Umbilical cord (tissue), 2 donors: ENCODE measurements around the gene SPATA7. TPM values are rescaled to one million over a fixed set of nuclear protein-coding genes. Genes with fewer than 3 reads are reported as not detected.
"Not testable (repeated sequence)": the region's sequence is repeated elsewhere in the genome, so short reads cannot be mapped to it uniquely, and the experiment has no call there.

Experiments
- DNase-seq: peaks from one replicate; pipeline ENCODE4 v3.0.0-alpha.2; 2015; ENCODE audit warnings: low spot score
- total RNA-seq: library from RNA; depleted of rRNA; stranded (reverse); fragments of >200 nt; gene quantifications from one replicate; pipeline ENCODE4 v1.2.3, GENCODE V29; 2014; ENCODE audit warnings: low replicate concordance; ENCODE audit not compliant: insufficient read depth

Gene SPATA7, protein sequence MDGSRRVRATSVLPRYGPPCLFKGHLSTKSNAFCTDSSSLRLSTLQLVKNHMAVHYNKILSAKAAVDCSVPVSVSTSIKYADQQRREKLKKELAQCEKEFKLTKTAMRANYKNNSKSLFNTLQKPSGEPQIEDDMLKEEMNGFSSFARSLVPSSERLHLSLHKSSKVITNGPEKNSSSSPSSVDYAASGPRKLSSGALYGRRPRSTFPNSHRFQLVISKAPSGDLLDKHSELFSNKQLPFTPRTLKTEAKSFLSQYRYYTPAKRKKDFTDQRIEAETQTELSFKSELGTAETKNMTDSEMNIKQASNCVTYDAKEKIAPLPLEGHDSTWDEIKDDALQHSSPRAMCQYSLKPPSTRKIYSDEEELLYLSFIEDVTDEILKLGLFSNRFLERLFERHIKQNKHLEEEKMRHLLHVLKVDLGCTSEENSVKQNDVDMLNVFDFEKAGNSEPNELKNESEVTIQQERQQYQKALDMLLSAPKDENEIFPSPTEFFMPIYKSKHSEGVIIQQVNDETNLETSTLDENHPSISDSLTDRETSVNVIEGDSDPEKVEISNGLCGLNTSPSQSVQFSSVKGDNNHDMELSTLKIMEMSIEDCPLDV
- total RNA-seq = 27.7 TPM

DNA sequence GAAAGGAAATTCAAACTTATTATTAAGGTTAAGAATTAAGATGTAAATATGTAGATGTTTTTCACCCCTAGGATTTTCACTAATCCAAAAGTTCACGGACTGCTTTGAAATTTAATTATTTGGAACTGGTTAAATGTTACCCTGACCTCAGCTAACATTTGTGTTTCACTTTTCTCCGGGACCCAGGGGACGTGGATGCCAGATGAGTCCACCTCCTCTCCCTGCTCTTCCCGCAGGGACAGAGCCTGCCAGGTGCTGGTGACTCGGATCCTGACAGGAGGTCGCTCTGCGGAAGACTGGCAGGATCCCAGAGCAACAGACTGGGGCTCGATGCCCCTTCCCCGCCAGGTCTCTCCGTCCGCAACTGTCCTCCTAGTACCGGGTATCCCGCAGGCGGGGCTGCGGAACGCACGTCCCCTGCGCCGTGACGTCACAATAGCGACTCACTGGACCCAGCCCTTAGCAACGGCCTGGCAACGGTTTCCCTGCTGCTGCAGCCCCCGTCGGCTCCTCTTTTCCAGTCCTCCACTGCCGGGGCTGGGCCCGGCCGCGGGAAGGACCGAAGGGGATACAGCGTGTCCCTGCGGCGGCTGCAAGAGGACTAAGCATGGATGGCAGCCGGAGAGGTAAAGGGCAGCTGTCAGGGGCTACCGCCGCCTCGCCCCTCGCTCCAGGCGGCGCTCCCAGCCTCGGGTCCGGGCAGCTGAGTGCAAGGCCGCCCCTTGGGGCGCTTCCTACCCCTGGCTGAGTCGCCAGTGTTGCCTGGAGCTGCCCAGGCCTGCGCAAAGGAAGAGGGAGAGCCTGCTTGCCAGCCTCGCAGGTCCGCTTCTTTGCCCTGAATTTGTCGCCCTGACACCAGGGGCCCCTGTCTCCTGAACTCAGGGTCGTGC lies at the start of gene SPATA7:
TSS of gene SPATA7 (plus strand) at position 446 of the 890 bp plus-strand sequence. CDS start at position 608, 162 bp downstream.
- peak; percentile 95 for DNase-seq

DNA sequence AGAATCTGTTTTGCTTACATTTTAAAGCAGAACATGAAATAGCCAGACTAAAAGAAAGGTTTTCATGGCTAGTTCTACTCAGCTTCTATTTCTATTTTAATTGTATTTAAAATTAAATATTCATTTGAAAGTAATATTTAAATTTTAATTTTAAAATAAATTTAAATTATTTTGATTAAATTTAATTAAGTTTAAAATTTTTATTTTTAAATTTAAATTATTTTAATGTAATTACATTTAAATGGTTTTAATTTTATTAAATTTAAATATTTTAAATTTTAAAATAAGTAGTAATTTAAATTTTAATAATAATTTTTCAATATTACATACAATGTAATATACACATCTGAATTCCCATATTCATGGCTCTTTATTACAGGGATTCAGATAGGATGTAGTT lies 45.1 kb upstream of the SPATA7 start:
- DNase-seq = no peak

DNA sequence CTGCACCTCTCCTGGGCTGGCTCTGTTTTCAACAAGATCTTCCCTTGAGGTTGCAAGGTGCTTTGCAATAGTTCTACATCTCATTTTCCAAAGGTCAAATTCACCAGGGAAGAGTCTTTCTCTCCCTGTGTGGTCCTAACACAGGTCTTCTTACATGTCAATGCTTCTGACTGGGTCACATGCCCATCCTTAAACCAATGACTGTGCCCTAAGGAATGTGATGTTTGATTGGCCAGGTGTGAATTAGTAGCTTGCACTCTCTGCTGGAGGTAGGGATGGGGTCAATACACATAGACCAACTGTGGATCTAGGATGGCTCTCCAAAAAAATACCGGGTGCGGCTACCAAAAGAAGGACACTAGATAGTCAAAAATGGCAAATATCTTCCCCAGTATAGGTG lies 42.5 kb upstream of the SPATA7 start:
- no peak for DNase-seq

DNA sequence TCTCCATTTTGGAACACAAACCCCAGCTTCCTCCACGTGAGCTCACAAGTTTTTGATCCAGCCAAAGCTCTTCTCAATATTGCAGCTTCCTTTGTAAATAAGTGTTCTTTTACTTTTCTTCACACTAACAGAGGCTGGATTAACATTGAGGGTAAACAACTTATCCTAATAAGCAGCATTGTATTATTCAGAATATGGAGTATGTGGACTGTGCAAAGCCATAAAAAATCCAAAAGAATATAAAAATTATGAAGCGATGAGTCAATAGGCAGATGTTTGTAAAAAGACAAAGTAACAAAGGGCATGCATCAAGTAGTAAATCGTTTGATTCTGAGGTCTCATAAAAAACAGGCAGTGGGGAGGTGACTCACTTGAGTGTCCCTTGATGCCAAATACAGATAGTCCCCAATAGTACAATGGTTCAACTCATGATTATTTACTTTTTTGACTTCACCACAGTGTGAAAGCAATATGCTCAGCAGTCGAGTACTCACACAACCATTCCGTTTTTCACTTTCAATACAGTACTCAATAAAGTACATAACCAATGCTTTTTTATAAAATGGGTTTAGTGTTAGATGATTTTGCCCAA lies 39.3 kb upstream of the SPATA7 start:
- no peak for DNase-seq

DNA sequence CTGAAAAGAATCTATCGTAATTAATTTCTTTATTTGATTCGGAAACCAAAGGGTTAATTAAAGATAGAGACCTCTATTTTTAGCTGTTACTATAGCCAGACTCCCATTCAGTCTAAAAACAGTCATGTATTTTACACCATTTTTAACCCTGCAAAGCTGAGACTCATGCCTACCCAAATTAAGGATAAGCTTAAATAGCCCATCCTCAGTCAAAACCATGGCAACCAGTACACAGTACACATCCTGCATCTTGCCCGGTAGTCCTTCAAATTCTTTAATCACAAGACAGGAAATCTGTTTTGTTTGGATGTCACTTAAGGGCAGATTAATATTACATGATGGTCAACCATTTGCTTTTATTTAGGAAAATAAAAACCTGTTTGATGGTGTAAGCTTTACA lies 36.9 kb upstream of the SPATA7 start:
- DNase-seq = no peak

DNA sequence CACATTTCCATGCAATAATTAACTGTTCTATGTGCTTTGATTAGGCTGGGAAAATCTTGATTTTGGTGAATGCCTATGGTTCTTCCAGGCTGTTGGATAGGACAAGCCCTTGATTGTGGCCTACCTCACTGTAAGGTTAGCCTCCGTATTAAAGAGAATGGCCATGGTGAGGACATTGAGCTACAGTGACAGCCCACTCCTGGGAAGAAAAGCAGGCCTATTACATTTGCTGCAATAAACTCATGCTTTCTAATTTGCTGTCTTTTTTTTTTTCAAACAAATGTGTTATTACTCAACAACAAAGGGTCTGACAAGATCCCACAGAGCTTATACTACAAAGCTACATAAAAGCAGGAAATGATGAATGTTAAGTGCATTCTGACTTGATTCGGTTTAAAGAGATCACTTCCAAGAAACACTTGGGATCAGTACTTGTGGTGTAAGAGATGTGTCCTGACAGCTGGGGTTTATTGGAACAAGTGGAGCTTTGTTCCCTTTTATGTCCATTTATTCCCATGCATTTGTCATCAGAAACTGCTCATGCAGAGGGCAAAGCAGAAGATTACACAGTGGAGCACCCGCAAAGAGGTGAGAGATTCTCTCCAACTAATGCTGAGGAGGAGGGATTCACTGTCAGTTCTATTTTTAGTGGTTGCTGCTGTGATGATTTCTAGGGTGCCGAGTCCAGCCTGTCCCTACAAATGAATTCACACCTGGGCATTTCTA lies 33.3 kb upstream of the SPATA7 start:
- DNase-seq = peak; percentile 33

DNA sequence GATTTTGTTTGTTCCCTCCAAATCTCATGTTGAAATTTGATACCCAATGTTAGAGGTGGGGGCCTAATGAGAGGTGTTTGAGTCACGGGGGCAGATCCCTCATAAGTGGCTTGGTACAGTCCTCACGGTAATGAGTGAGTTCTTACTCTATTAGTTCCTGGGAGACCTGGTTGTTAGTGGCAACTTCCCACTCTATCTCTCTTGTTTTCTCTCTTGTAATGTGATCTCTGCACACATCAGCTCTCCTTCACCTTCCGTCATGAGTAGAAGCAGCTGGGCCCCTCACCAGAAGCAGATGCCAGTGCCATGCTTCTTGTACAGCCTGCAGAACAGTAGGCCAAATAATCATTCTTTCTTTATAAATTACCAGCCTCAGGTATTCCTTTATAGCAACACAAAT lies 32.8 kb upstream of the SPATA7 start:
- no peak for DNase-seq

DNA sequence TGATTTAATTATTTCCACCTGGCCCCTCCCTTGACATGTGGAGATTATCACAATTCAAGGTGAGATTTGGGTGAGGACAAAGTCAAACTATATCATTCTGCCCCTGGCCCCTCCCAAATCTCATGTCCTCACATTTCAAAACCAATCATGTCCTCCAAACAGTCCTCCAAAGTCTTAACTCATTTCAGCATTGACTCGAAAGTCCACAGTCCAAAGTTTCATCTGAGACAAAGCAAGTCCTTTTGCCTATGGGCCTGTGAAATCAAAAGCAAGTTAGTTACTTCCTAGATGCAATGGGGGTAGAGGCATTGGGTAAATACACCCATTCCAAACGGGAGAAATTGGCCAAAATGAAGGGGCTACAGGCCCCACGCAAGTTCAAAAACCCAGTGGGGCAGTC lies 31.1 kb upstream of the SPATA7 start:
- DNase-seq = no peak

DNA sequence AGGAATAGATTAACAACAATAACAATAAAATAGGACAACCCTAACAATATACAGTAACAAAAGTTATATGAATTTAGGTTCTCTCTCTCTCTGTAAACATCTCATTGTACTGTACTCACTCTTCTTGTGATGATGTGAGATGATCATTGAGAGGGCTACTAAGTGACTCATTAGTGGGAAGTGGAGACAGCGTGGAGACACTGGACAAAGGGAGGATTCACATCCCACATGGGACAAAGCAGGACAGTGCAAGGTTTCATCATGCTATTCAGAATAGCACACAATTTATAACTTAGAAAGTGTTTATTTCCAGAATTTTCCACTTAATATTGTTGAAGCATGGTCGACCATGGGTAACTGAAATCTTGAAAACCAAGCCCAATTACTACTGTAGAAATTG lies 26.0 kb upstream of the SPATA7 start:
- no peak for DNase-seq

DNA sequence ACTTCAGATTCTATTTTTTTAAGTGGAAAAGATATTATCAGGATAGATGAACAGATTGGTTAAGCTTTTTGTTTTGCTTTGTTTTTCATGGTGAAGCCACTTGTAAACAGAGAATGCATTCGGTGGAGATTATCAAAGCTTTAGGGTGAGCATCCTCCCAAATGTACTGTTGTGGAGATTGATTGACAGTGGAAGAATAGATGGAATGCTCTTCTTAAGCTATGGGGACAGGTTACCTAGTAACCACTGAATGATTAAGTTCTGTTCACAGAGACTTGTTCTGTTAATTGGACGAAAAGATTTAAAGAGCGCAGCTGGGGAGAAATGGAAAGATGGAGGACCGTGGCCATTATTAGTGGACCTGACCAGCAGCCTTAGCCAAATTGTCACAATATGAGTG lies 21.8 kb upstream of the SPATA7 start:
- no peak for DNase-seq

DNA sequence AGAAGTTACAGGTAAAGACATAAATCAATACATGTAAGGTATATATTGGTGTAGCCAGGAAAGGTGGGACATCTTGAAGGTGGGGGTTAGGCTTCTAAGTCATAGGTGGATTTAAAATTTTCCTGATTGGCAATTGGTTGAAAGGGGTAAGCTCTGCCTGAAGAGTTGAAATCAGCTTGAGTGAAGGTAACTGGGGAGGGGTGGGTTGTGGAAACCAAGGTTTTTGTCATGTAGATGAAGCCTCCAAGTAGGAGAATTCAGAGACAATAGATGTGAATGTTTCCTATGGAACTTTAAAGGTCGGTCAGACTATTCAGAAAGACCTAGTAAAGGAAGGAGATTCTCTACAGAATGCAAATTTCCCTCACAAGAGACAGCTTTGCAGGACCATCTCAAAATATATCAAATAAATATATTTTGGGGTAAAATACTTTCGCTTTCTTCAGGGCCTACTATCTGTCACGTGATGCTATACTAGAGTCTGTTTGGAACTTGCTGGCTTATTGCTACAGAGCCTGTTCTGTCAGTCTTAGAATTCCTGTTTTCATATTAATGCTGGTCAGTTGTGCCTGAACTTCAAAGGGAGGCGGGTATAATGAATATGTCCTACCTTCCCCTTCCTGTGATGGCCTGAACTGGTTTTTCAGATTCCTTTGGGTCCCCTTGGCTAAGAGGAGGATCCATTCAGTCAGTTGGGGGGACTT lies 20.6 kb upstream of the SPATA7 start:
- no peak for DNase-seq

DNA sequence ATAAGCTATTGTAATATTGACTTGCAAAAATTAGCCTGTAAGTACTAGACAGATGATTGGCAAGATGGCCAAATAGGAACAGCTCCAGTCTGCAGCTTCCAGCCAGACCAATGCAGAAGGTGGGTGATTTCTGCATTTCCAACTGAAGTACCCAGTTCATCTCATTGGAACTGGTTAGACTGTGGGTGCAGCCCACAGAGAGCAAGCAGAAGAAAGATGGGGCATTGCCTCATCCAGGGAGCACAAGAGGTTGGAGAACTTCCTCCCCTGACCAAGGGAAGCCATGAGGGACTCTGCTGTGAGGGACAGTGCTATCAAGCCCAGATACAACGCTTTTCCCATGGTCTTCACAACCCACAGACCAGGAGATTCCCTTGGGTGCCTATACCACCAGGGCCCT lies 16.0 kb upstream of the SPATA7 start:
- DNase-seq = no peak

DNA sequence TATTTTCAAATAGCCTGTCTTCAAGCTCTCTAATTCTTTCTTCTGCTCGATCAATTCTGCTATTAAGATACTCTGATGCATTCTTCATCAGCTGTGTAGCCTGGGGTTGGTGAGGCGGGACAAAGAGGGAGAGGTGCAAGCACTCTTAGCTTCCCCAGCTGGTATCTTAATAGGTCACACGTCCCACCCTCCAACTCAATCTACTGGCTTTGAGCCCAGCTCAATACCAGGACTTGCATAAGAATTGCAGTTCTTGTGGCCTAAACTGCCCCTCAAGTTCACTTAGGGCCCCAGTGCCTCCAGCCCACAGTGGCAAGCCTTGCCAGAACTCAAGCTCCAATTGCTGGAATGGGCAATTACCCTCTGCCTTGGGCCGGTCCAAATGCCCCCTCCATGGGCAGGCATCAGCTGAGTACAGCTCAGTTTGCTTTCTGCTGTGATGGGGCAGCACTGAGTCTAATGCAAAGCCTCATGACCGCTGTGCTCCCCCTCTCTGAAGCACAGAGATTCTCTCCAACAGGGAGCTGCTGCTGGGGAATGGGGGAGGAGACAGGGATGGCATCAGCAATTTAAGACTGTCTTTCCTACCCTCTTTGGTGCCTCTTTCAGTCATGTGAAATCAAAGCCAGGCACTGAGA lies 5.6 kb upstream of the SPATA7 start:
- no peak for DNase-seq

DNA sequence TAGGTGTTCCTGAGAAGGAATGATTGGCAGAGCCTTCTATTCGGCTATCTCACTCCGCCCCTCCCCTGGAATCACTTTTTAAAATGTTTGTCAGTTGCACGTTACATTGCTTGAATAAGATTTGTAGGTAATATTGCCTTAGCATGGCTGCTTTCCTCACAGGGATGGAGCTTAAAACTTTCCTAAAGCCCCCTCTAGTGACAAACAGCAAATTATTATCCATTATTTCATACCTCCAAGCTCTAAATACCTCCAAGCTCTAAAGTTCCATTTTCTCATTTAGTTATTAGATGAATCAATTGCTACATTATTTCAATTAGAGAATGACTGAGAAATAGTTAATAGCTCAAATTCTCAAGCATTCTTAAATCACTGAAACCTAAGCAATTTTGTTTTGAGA lies 5.1 kb upstream of the SPATA7 start:
- no peak for DNase-seq

DNA sequence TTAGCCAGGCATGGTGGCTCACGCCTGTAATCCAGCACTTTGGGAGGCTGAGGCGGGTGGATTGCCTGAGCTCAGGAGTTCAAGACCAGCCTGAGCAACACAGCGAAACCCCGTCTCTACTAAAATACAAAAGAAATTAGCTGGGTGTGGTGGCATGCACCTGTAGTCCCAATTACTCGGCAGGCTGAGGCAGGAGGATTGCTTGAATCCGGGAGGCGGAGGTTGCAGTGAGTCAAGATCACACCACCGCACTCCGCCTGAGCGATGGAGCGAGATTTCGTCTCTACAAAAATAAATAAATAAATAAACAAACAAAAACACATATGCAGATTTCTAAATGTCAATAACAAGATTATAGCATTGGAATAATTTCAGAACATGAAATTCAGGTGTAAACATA lies 3.8 kb upstream of the SPATA7 start:
- not testable (repeated sequence) for DNase-seq

DNA sequence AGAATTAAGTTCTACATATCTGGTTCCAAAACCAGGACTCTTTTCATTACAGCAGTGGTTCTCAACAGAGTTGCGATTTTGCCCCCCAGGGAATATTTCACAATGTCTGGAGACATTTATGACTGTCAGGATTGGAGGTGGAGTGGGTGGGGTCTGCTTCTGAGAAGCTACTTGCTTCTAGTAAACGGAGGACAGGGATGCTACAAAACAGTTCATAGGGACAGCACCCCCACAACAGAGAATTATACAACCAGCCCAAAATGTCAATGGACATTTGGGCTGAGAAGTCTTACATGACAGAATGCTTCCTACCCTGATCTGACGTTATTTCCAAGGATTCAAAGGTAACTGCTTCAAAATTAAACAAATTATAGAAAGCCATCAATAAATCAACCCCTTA lies 739 bp upstream of the SPATA7 start:
- no peak for DNase-seq

DNA sequence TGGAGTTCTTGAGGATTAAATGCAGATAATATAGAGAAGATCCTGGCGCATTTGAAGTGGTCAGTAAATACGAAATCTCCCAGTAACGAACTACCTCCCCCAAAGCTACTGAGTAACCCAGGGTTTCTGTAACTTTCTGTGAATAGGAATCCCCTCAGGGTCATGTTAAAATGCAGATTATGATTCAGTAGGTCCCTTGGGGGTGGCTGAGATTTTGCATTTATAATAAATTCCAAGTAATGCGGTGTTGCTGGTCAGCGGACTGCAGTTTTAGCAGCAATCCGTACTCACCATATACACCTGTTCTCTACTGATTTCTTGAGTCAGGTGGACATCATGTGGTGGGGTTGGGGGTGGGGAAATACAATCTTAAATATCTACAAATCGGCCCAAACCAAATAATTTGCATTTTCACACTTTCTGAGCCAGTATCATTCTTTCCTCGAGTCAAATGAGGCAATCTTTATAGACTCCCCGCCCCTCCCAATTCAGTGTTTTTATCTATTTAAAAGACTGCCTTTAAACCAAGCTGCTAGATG lies 868 bp downstream of the SPATA7 start:
- no peak for DNase-seq

DNA sequence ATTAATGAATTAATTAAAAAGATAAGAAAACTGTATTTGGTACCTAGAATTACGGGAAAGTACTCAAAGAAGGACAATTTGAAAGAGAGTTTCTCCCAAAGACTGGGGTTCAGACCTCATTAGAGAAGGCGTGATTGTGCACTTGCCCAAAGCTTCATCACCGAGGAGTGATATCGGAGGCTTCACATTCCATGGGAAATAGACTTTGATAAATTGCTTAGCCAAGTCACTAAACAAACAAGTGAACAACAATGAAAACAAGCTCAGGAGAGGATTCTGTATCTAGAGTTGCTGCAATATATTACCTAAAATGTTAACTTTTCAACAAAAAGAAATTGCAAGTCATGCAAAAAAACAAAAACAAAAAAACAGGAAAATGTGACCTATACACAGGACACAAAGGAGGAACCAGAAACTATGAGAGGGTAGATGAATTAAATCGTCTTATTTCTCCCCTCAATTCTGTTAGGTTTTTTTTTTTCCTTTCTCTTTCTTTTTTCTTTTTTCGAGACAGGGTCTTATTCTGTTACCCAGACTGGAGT lies 3.4 kb downstream of the SPATA7 start:
- no peak for DNase-seq

DNA sequence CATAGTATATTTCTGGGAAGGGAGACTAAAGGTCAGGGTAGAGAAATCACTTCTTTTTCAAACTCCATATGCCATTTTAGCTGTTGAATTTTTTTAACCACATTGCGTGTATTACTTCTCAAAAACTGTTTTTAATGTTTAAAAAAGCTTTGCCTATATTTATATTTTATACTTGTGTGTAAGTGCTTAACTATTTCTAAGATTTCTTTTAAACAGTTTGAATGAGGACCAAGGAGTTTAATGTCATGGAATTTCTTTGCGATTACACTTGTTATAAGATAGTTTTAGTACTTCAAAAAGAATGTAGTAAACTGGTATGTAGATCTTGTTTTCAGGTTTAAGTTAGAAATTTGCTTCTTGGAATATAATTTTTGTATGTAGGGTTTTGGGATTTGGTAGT lies 7.2 kb downstream of the SPATA7 start:
- DNase-seq = no peak

DNA sequence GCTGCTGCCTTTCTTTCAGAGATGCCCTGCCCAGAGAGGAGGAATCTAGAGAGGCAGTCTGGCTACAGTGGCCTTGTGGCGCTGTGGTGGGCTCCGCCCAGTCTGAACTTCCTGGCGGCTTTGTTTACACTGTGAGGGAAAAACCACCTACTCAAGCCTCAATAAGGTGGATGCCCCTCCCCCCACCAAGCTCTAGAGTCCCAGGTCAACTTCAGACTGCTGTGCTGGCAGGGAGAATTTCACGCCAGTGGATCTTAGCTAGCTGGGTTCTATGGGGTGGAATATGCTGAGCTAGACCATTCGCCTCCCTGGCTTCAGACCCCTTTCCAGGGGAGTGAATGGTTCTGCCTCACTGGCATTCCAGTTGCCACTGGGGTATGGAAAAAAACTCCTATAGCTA lies 25.6 kb downstream of the SPATA7 start:
- no peak for DNase-seq
